Mucosa of descending colon (tissue), 3 donors: Measurements from ENCODE around the gene COG2. TPM values are rescaled to one million over a fixed set of nuclear protein-coding genes. Genes with fewer than 3 reads are reported as not detected.
A peak's percentile ranks its signal among the peaks of the same experiment; 100 is the strongest.
"Not testable (repeated sequence)": the region's sequence is repeated elsewhere in the genome, so short reads cannot be mapped to it uniquely, and the experiment has no call there.

ENCODE experiments used
- ATAC-seq: fragments of 200-7000 bp; cut with Tn5 transposase; one replicate; pipeline ENCODE4 v1.9.1; 2020; ENCODE audit warnings: mild to moderate bottlenecking, moderate library complexity
- DNase-seq, 3 donors: peaks; one replicate each; pipeline ENCODE4 v3.0.0-alpha.2; 2020
- H3K36me3 ChIP-seq: fragments of 200-600 bp; one replicate; pipeline ENCODE4 v1.8.0; 2021; ENCODE audit warnings: low read depth, mild to moderate bottlenecking
- H3K4me1 ChIP-seq: fragments of 200-600 bp; one replicate; pipeline ENCODE4 v1.8.0; 2021; ENCODE audit warnings: low read depth, mild to moderate bottlenecking
- H3K4me3 ChIP-seq: fragments of 200-600 bp; one replicate; pipeline ENCODE4 v1.8.0; 2021; ENCODE audit warnings: mild to moderate bottlenecking
- H3K9me3 ChIP-seq: fragments of 200-600 bp; one replicate; pipeline ENCODE4 v1.8.0; 2021; ENCODE audit warnings: mild to moderate bottlenecking
- intact Hi-C, 2 donors: fragments of 100-400 bp; cut with DNase I in 1 of 2; cut with micrococcal nuclease in 1 of 2; formaldehyde crosslinking; loops; one replicate each; pipeline versions ENCODE4 v1.11.0 to v1.11.1; 2022; cut with DNase I, micrococcal nuclease
- total RNA-seq, 3 donors: library from RNA; stranded (reverse); fragmentation: NEBNext Ultra II Directional in 2 of 3; extraction: Animal tissue kit (Norgen Biotek cat#: 25700) in 2 of 3; gene quantifications; one replicate each; pipeline versions ENCODE4 v1.2.1 to v1.2.4, GENCODE V29; 2021 to 2023
- TF ChIP-seq, protein P1 (sequence below): fragments of 200-600 bp; IDR thresholded peaks from one replicate; pipeline ENCODE4 v1.8.0; 2022; ENCODE audit warnings: antibody characterized with exemption, mild to moderate bottlenecking
- donor health status: DM: no; HTN: no; CAD: no; lungs with moderate emphysema.
- donor health status: DM: no; HTN: no; CAD: no.
- donor health status: DM: no; HTN: yes; CAD: no.

The COG2 gene
- total RNA-seq, 3 donors from 2014 or later = 38.0 to 46.2 (median 38.1) TPM

DNA sequence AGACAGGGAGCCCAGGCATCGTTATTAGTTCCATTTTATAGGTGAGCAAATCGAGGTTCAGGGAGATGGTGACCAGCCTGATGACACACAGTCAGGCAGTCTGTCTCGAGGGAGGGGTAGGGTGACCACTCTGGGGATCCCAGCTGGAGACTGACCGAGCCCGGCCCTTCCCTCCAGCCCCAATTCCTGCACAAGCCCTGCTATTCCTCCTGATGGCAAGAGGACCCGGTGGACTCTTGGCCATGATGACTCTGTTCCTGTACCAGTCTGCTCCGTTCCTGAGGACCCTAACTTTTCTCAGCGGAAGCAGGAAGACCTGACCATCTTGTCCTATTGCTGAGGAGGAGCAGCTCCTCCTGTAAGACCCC lies 71.2 kb downstream of the COG2 start:
- no peak for ATAC-seq
- Histone ChIP-seq H3K4me1 (peaks cover 5% of the 10 kb centered on the region), H3K4me3 (no peak overlapping the region), H3K36me3 (no peaks in the 10 kb centered on the region), H3K9me3 (no peaks in the 10 kb centered on the region)
- TF ChIP-seq, protein P1, sequence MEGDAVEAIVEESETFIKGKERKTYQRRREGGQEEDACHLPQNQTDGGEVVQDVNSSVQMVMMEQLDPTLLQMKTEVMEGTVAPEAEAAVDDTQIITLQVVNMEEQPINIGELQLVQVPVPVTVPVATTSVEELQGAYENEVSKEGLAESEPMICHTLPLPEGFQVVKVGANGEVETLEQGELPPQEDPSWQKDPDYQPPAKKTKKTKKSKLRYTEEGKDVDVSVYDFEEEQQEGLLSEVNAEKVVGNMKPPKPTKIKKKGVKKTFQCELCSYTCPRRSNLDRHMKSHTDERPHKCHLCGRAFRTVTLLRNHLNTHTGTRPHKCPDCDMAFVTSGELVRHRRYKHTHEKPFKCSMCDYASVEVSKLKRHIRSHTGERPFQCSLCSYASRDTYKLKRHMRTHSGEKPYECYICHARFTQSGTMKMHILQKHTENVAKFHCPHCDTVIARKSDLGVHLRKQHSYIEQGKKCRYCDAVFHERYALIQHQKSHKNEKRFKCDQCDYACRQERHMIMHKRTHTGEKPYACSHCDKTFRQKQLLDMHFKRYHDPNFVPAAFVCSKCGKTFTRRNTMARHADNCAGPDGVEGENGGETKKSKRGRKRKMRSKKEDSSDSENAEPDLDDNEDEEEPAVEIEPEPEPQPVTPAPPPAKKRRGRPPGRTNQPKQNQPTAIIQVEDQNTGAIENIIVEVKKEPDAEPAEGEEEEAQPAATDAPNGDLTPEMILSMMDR = no peak
- no peak for DNase-seq
- intact Hi-C loops = no loop called here

DNA sequence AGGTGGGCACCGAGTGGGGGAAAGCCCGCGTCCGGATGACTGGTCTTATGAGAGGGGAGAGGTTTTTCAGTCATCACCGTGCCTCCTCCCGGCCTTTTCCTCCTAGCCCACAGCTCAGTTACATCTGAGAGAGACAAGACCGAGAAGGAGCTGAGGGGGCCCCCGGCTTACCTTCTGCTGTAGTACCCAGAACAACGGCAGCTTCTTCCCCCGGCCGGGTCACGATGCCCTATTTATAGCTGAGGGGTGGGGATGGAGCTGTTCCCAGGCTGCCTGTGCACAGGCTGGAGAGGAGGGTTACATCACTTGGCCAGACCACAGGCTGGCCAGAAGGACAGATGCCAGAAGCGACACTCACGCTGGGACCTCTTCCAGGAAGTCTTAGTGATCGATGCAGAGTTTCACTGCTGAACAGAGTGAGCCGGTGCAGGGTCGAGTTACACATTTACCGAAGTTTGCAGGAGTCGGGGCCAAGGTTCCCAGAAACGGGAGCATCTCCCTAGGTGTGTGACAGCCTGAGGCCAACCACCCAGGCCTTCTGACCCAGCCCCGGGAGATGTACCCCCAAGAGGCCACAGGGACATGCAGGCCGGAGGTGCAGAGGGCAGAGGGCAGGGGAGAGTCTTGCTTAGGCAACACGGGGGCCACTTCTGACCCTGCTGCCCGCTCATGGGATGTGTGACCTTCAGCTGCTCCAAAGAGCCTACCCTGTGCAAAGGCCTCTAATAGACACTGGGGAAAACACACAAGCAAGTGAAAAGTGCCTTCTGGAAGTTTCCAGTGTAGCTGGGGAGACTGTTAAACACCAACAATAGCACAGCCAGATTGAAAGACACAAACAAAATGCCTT lies 71.9 kb downstream of the COG2 start, which contains the start of gene AGT:
AGT (minus strand) TSS at position 208 of the 850 bp plus-strand sequence. CDS start 3,299 bp downstream, outside the sequence.
- TF ChIP-seq, protein P1 = no peak
- Histone ChIP-seq H3K9me3 (no peaks in the 10 kb centered on the region), H3K4me3 (no peak within 1 kb of the TSS), H3K36me3 (no peaks in the 10 kb centered on the region), H3K4me1 (peaks cover 3% of the 10 kb centered on the region)
- DNase-seq (peak in 2 of 3 donors; percentile 46 to 50), ATAC-seq (peak; percentile 69)
- intact Hi-C loops = no loop called here

DNA sequence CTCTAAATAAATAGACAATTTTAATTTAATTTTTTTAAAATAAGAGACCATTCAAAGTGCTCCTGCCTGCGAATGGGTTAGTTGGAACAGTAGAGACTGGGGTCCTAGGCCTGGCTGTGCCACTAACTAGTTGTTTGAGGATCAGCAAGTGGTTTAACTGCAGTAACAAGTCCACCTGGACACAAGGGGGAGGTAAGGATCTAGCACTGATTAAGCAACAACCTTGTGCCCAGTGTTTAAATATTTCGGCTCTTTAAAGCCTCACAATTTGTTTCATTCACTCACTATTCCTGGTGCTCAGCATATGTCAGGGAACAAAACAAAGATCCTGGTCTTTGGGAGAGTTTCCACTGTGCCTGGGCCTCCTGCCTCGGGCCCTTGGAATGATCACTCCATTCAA lies 73.2 kb downstream of the COG2 start:
- Histone ChIP-seq H3K36me3 (no peaks in the 10 kb centered on the region), H3K4me3 (no peak overlapping the region), H3K4me1 (peaks cover 3% of the 10 kb centered on the region), H3K9me3 (no peaks in the 10 kb centered on the region)
- no peak for ATAC-seq
- DNase-seq = no peak
- TF ChIP-seq, protein P1 = no peak
- intact Hi-C loops = no loop called here

DNA sequence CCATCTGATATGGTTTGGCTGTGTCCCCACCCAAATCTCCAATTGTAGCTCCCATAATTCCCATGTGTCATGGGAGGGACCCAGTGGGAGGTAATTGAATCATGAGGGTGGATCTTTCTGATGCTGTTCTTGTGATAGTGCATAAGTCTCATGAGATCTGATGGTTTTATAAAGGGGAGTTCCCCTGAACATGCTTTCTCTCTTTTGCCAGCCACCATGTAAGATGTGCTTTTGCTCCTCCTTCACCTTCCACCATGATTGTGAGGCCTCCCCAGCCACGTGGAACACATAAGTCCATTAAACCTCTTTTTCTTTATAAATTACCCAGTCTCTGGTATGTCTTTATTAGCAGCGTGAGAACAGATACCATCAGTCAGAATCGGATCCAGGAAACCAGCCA lies 74.2 kb downstream of the COG2 start:
- not testable (repeated sequence) for ATAC-seq

DNA sequence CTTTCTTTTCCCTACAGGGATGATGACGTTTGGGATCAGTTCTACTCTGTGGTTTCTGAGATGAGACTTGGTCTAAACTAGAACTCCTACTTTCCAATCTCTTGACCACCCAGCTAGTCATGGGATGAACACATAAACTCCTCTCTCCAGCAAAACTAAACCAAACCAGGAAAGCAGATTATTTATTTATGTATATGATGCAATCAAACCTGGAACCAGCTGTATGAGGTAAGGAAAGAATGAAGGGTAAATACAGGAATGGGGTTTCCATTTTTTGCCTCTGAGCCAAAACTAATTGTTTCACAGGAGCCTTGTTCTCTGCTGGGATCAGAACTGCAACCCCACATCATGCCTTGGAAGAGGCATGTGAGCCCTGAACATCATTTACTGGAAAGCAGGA lies 75.0 kb downstream of the COG2 start:
- no peak for ATAC-seq

More for the DNA sequence above, 74.2 kb downstream of the COG2 start:
- H3K9me3 ChIP-seq, H3K4me1 ChIP-seq, DNase-seq, H3K36me3 ChIP-seq, H3K4me3 ChIP-seq, intact Hi-C loops: not testable (repeated sequence)

DNA sequence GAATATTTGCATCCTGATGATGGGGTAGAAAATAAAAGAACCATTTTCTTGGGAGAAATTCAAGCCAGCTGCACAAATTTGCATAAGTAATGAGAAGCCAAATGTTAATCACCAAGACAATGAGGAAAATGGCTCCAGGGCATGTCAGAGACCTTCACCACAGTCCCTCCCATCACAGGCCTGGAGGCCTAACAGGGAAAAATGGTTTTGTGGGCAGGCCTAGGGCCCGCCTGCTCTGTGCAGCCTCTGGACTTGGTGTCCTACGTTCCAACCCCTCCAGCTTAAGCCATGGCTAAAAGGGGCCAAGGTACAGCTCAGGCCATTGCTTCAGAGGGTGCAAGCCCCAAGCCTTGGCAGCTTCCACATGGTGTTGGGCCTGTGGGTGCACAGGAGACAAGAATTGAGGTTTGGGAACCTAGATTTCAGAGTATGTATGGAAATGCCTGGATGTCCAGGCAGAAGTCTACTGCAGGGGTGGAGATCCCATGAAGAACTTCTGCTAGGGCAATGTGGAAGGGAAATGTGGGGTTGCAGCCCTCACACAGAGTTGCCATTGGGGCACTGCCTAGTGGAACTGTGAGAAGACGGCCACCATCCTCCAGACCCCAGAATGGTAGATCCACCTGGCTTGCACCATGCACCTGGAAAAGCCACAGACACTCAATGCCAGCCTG lies 79.7 kb downstream of the COG2 start:
- DNase-seq, intact Hi-C loops, H3K4me3 ChIP-seq, H3K4me1 ChIP-seq, H3K9me3 ChIP-seq, ATAC-seq, H3K36me3 ChIP-seq: not testable (repeated sequence)

More for the DNA sequence above, 75.0 kb downstream of the COG2 start:
- TF ChIP-seq, protein P1 = no peak
- no peak for DNase-seq
- intact Hi-C loops = no loop called here
- Histone ChIP-seq H3K9me3 (peaks cover 4% of the 10 kb centered on the region), H3K4me3 (no peak overlapping the region), H3K36me3 (no peaks in the 10 kb centered on the region), H3K4me1 (peaks cover 3% of the 10 kb centered on the region)
